Pancreas (tissue), 10 donors: ENCODE measurements around the gene PRSS38. TPM values are rescaled to one million over a fixed set of nuclear protein-coding genes. Genes with fewer than 3 reads are reported as not detected.

Experiments used
- ATAC-seq, 4 donors: fragments of 200-7000 bp; cut with Tn5 transposase; one replicate each; pipeline versions ENCODE4 v1.8.0 to v1.9.1; 2020; ENCODE audit warnings: mild to moderate bottlenecking in 4 of 4, moderate library complexity in 4 of 4
- DNase-seq, 6 donors: peaks; one replicate each; pipeline ENCODE4 v3.0.0-alpha.2; 2020
- FAIRE-seq: peaks from 2 replicates; lab custom pipeline; 2012; peaks lifted over from hg19 to GRCh38; lab: Jason Lieb, UNC
- H3K27ac ChIP-seq, 4 donors: fragments of 200-600 bp; sonication (generic); 1 replicate in 3 of 4; 2 replicates in 1 of 4; pipeline versions ENCODE4 v1.5.0 to v1.8.0; 2020
- H3K27me3 ChIP-seq, 4 donors: fragments of 200-600 bp; one replicate each; pipeline ENCODE4 v1.8.0; 2021
- H3K36me3 ChIP-seq, 3 donors: fragments of 200-600 bp; sonication (generic) in 1 of 3; one replicate each; pipeline versions ENCODE4 v1.5.0 to v1.8.0; 2020 to 2021
- H3K4me1 ChIP-seq, 3 donors: fragments of 200-600 bp; one replicate each; pipeline ENCODE4 v1.8.0; 2021
- H3K4me3 ChIP-seq, 4 donors: fragments of 200-600 bp; sonication (generic) in 2 of 4; one replicate each; pipeline versions ENCODE4 v1.5.0 to v1.8.0; 2020 to 2021
- H3K9me3 ChIP-seq, 4 donors: fragments of 200-600 bp; one replicate each; pipeline ENCODE4 v1.8.0; 2021
- CTCF ChIP-seq, 4 donors: fragments of 200-600 bp; sonication (generic) in 3 of 4; IDR thresholded peaks; one replicate each; pipeline versions ENCODE4 v1.5.0 to v1.8.0; 2021; ENCODE audit warnings: antibody characterized with exemption in 4 of 4
- WGBS, 2 donors: extraction: QIAGEN DNeasy Blood & Tissue Kit; methylation state at CpG; one replicate each; pipeline ENCODE4 v1.1.7; 2013; 5-methylcytosine and 5-hydroxymethylcytosine counted together
- intact Hi-C, 3 donors: fragments of 100-400 bp; cut with DNase I; formaldehyde crosslinking; loops; one replicate each; pipeline versions ENCODE4 v1.11.1 to v1.14.2; 2022
- polyA plus RNA-seq, 2 donors: library from polyadenylated mRNA; stranded (reverse); fragments of 200-250 nt; gene quantifications; one replicate each; pipeline ENCODE4 v1.2.3, GENCODE V29; 2013
- total RNA-seq, 6 donors: library from RNA; stranded (reverse); fragmentation: NEBNext Ultra II Directional in 4 of 6; extraction: Animal tissue kit (Norgen Biotek cat#: 25700) in 4 of 6; gene quantifications; one replicate each; pipeline versions ENCODE4 v1.2.1 to v1.2.4, GENCODE V29; 2021 to 2023
- donor health status: healthy with polysubstance abuse.
- donor health status: DM: no; HTN: no; CAD: no; lungs with moderate emphysema.
- donor health status: DM: no; HTN: no; CAD: no.
- donor health status: control.
- donor health status: control.
- donor health status: Bipolar disorder and iron deficiency.
- donor health status: DM: yes; HTN: yes; CAD: no.
- donor health status: DM: no; HTN: no; CAD: no.
- donor health status: DM: no; HTN: no; CAD: no.
- donor health status: DM: yes; HTN: yes; CAD: no.

PRSS38 gene
- total and polyA plus RNA-seq, 8 donors = not detected

DNA sequence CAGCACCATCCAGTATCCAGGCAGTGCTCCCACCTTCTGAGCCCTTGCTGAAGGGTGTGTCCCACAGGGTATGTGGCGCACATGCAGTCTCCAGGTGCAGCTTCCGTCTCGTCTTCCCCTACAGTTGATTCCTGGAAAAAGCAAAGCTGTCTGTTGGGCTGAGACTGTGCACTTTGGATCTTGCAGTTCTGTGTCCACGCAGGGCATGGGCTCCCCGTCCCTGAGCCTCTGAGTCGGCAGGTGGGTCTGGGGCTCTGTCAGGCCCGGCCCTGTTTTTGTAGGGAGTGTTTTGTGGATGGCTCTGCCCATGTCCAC is 47.4 kb upstream of the PRSS38 start:
- Histone ChIP-seq H3K27ac (no peak overlapping the region), H3K36me3 (peaks cover 0 to 18% (median 4%) of the 10 kb centered on the region in 3 donors), H3K27me3 (no peaks in the 10 kb centered on the region), H3K4me1 (no peaks in the 10 kb centered on the region), H3K9me3 (no peaks in the 10 kb centered on the region), H3K4me3 (no peak overlapping the region)
- FAIRE-seq (no peak), DNase-seq (peak in 1 of 6 donors; percentile 19), ATAC-seq (no peak)
- intact Hi-C loops = loop anchor here in 2 of 3 donors (5.0 to 10.0 kb wide), 2 partner anchors 174 to 177 kb away; partner anchors contain the start of gene WNT9A (in 1 of the 2)
- WGBS, 2 donors = 91 to 92% methylated on average over 7 of the region's 7 CpGs
- TF ChIP-seq CTCF (IDR thresholded peaks at IDR 0.05) = no peak

- no peak for FAIRE-seq
- DNase-seq = no peak
- Histone ChIP-seq H3K27me3 (no peaks in the 10 kb centered on the region), H3K4me1 (no peaks in the 10 kb centered on the region), H3K4me3 (no peak overlapping the region), H3K9me3 (no peaks in the 10 kb centered on the region), H3K27ac (no peak overlapping the region), H3K36me3 (peaks cover 0 to 18% (median 4%) of the 10 kb centered on the region in 3 donors)
- ATAC-seq = no peak
- WGBS, 2 donors = 89 to 91% methylated on average over 6 of the region's 6 CpGs
- TF ChIP-seq CTCF (IDR thresholded peaks at IDR 0.05) = no peak
- intact Hi-C loops = loop anchor here in 2 of 3 donors (5.0 to 10.0 kb wide), 2 partner anchors 174 to 176 kb away; partner anchors contain the start of gene WNT9A (in 1 of the 2)
Measured at GRCh38 chr1:227768640-227769039, 46.8 kb upstream of the PRSS38 start.

GRCh38 chr1:227769047-227769935 is 46.2 kb upstream of the PRSS38 start:
- intact Hi-C loops = loop anchor here in 2 of 3 donors (5.0 to 10.0 kb wide), 2 partner anchors 173 to 176 kb away; partner anchors contain the start of gene WNT9A (in 1 of the 2)
- H3K36me3 ChIP-seq = peaks cover 0 to 18% (median 4%) of the 10 kb centered on the region in 3 donors
- FAIRE-seq = no peak

GRCh38 chr1:227769936-227770494 is 45.5 kb upstream of the PRSS38 start:
- Histone ChIP-seq H3K4me1 (no peaks in the 10 kb centered on the region), H3K4me3 (no peak overlapping the region), H3K9me3 (no peaks in the 10 kb centered on the region), H3K27ac (no peak overlapping the region), H3K27me3 (no peaks in the 10 kb centered on the region), H3K36me3 (peaks cover 0 to 18% (median 4%) of the 10 kb centered on the region in 3 donors)
- FAIRE-seq (no peak), ATAC-seq (no peak), DNase-seq (peak in 2 of 6 donors; percentile 44 to 54)
- intact Hi-C loops = loop anchor here in 2 of 3 donors (5.0 to 10.0 kb wide), 2 partner anchors 172 to 175 kb away; partner anchors contain the start of gene WNT9A (in 1 of the 2)
- TF ChIP-seq CTCF (IDR thresholded peaks at IDR 0.05) = no peak
- WGBS, 2 donors = 79 to 81% methylated on average over 15 of the region's 15 CpGs

More at GRCh38 chr1:227769047-227769935, 46.2 kb upstream of the PRSS38 start:
- H3K27me3 ChIP-seq = no peaks in the 10 kb centered on the region
- H3K4me1 ChIP-seq = no peaks in the 10 kb centered on the region
- 90 to 92% methylated on average over 20 of the region's 20 CpGs for WGBS, 2 donors
- DNase-seq = peak in 2 of 6 donors; percentile 42 to 43
- TF ChIP-seq CTCF (IDR thresholded peaks at IDR 0.05) = no peak
- no peaks in the 10 kb centered on the region for H3K9me3 ChIP-seq
- H3K4me3 ChIP-seq = no peak overlapping the region
- no peak for ATAC-seq
- H3K27ac ChIP-seq = no peak overlapping the region
